A549 (cell line): ENCODE data around the gene ELP2. TPM values are rescaled to one million over a fixed set of nuclear protein-coding genes. Genes with fewer than 3 reads are reported as not detected.

Experiments used
- ATAC-seq, 2 experiments: fragments of 200-7000 bp in 1 of 2; fragments of >200 bp in 1 of 2; cut with Nextera tagmentation in 1 of 2; cut with Tn5 transposase in 1 of 2; 3 replicates each; pipeline versions ENCODE4 v1.8.0 to v1.9.1; 2018 to 2020; ENCODE audit warnings: mild to moderate bottlenecking in 1 of 2, moderate library complexity in 1 of 2
- CTCF ChIA-PET: fragments of 300-600 bp; sonication (Branson Sonifier 250); formaldehyde crosslinking; extraction: SDS; loops from one replicate; lab custom pipeline; 2021; ENCODE audit warnings: antibody characterized with exemption, inconsistent platforms; lab: Yijun Ruan, JAX
- POLR2A ChIA-PET: fragments of 350-600 bp; formaldehyde crosslinking; extraction: SDS; loops from one replicate; lab custom pipeline; 2021; ENCODE audit warnings: antibody characterized with exemption, inconsistent platforms; lab: Yijun Ruan, JAX
- DNase-seq, 2 experiments: peaks; one replicate each; pipeline versions ENCODE4 v3.0.0 to v3.0.0-alpha.2; 2011 to 2016; ENCODE audit warnings: low read depth in 1 of 2, low spot score in 1 of 2
- FAIRE-seq: peaks from 2 replicates; lab custom pipeline; 2011; peaks lifted over from hg19 to GRCh38; lab: Jason Lieb, UNC
- H3K27ac ChIP-seq, 2 experiments: fragments of >200 bp; sonication (Bioruptor Twin); formaldehyde crosslinking; 3 replicates each; pipeline ENCODE4 v1.5.1; 2016 to 2017
- H3K4me1 ChIP-seq: fragments of >200 bp; sonication (Bioruptor Twin); formaldehyde crosslinking; 3 replicates; pipeline ENCODE4 v1.6.1; 2016
- H3K4me2 ChIP-seq: fragments of >200 bp; sonication (Bioruptor Twin); formaldehyde crosslinking; 3 replicates; pipeline ENCODE4 v1.6.1; 2016
- H3K4me3 ChIP-seq: fragments of >200 bp; sonication (Bioruptor Twin); formaldehyde crosslinking; 3 replicates; pipeline ENCODE4 v1.5.1; 2016
- H3K9me3 ChIP-seq: fragments of >200 bp; sonication (Bioruptor Twin); formaldehyde crosslinking; 3 replicates; pipeline ENCODE4 v1.6.1; 2016
- CBX8 ChIP-seq: fragments of 200-600 bp; sonication (generic); IDR thresholded peaks from 2 replicates; pipeline ENCODE4 v1.6.1; 2016
- GATA3 ChIP-seq: IDR thresholded peaks from 2 replicates; pipeline ENCODE4 v1.6.1; 2012; ENCODE audit warnings: borderline replicate concordance
- KDM5A ChIP-seq: fragments of 200-600 bp; sonication (generic); IDR thresholded peaks from 2 replicates; pipeline ENCODE4 v1.6.1; 2016; ENCODE audit warnings: antibody characterized with exemption, mild to moderate bottlenecking
- MAFK ChIP-seq: fragments of 450-650 bp; IDR thresholded peaks from 2 replicates; pipeline ENCODE4 v1.6.1; 2014; ENCODE audit not compliant: partially characterized antibody
- NPAS2 ChIP-seq: fragments of 250-450 bp; sonication (Bioruptor Pico); IDR thresholded peaks from 2 replicates; pipeline ENCODE4 v1.8.0; 2022; ENCODE audit warnings: mild to moderate bottlenecking, moderate library complexity, borderline replicate concordance
- NR3C1 ChIP-seq: fragments of >200 bp; sonication (Bioruptor Twin); formaldehyde crosslinking; IDR thresholded peaks from 3 replicates; pipeline ENCODE4 v1.6.1; 2017
- PHF8 ChIP-seq: fragments of 200-600 bp; sonication (generic); IDR thresholded peaks from 2 replicates; pipeline ENCODE4 v1.6.1; 2016; ENCODE audit warnings: low read depth, mild to moderate bottlenecking, antibody characterized with exemption, moderate library complexity, borderline replicate concordance
- POLR2A ChIP-seq: IDR thresholded peaks from 2 replicates; pipeline ENCODE4 v1.6.1; 2012; ENCODE audit warnings: mild to moderate bottlenecking, low read length
- POLR2AphosphoS2 ChIP-seq: conservative IDR thresholded peaks from 2 replicates; pipeline ENCODE4 v1.6.1; 2012; ENCODE audit warnings: low read length, improper control_type of control experiment, inconsistent platforms
- RARB ChIP-seq: fragments of 250-450 bp; sonication (Bioruptor Pico); IDR thresholded peaks from 2 replicates; pipeline ENCODE4 v1.8.0; 2021; ENCODE audit warnings: mild to moderate bottlenecking, moderate library complexity
- ZNF302 ChIP-seq: fragments of 250-450 bp; sonication (Bioruptor Pico); IDR thresholded peaks from 2 replicates; pipeline ENCODE4 v1.9.0; 2021; ENCODE audit warnings: inconsistent platforms, mild to moderate bottlenecking, moderate library complexity
- ZSCAN20 ChIP-seq: fragments of 250-450 bp; sonication (Bioruptor Pico); IDR thresholded peaks from 2 replicates; pipeline ENCODE4 v1.8.0; 2022; ENCODE audit warnings: mild to moderate bottlenecking, moderate library complexity
- WGBS: methylation state at CpG from one replicate; pipeline ENCODE4 v1.1.6; 2017; ENCODE audit errors: missing lambda C conversion rate; 5-methylcytosine and 5-hydroxymethylcytosine counted together
- polyA plus RNA-seq, 4 experiments: library from polyadenylated mRNA; depleted of rRNA in 3 of 4; stranded (reverse); fragments of >200 nt; fragmentation: RNase III in 1 of 4; extraction: RNeasy Plus Mini Kit Qiagen cat#74134 plus additional on column Dnase treatment in 1 of 4; gene quantifications; 2 replicates in 3 of 4; 3 replicates in 1 of 4; pipeline ENCODE4 v1.2.3, GENCODE V29; 2011 to 2017
- TF ChIP-seq, protein P1 (sequence below): fragments of >200 bp; sonication (Bioruptor Twin); formaldehyde crosslinking; IDR thresholded peaks from 3 replicates; pipeline ENCODE4 v1.5.1; 2016
- TF ChIP-seq, protein P2 (sequence below): fragments of >200 bp; sonication (Bioruptor Twin); formaldehyde crosslinking; IDR thresholded peaks from 3 replicates; pipeline ENCODE4 v1.6.1; 2016
- TF ChIP-seq, protein P3 (sequence below): fragments of 150-350 bp; IDR thresholded peaks from 2 replicates; pipeline ENCODE4 v1.6.1; 2014; ENCODE audit warnings: low read depth, mild to moderate bottlenecking, low read length

The ELP2 gene
- polyA plus RNA-seq, 2 of the 4 experiments (the other 2 are of a cell fraction) = 28.8 to 73.4 TPM

DNA sequence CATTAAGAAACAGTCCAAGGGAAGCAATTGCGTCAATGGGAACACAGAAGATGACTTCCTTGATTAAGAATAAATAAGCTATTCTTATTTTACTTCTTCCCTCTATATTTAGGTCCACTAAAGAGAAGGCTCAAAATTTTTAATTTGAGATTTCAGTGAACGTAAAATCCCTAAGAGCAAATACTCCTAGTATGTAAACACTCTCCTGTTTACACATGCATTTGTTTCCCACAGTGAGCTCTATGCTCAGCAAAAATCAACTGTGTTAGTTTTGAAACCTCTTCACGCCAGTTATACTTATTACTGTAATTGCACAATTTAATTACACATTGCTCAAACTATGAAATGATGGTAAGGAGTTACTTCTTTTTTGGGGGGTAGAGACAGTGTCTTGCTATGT, 9.4 kb upstream of the ELP2 start:
- FAIRE-seq (no peak), ATAC-seq (no peak)
- H3K27ac ChIP-seq = no peak overlapping the region
- no peak overlapping the region for H3K4me2 ChIP-seq
- POLR2A ChIA-PET = no interaction called here
- WGBS = 83% methylated on average over 3 of the region's 3 CpGs
- no peaks in the 10 kb centered on the region for H3K4me1 ChIP-seq
- no peaks in the 10 kb centered on the region for H3K9me3 ChIP-seq
- H3K4me3 ChIP-seq = no peak overlapping the region
- no peak for TF ChIP-seq GATA3
- no peak for TF ChIP-seq POLR2AphosphoS2
- TF ChIP-seq NR3C1 = no peak
- TF ChIP-seq RARB (CRISPR knock-in tag) = no peak
- TF ChIP-seq ZSCAN20 (CRISPR knock-in tag) = no peak
- TF ChIP-seq, all 56 proteins: peak for 0
- no peak for DNase-seq
- CTCF ChIA-PET = interaction anchor here (0.5 kb wide), 1 partner anchor 23 kb away, joined by 3 read pairs; no protein-coding TSS in a partner anchor

DNA sequence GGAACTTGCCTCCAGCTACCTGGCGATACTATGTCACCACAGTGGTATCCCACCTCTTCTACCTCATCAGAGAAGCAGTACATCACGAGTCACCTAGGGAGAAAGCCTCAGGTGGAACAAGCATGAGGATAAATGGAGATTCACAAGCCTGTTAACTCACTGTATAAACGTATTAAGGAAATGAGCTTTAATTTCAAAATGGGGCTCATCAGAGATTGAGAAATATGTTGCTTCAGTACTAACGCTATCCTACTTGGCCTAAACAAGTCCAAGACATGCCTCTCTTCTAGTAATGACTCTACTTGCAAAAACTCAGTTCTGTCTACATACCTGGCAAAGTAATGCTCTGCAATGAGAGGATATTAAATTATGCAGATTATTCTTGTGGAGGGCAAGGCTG, 4.9 kb upstream of the ELP2 start:
- CTCF ChIA-PET = no interaction called here
- TF ChIP-seq PHF8 (no peak), CBX8 (no peak), MAFK (no peak), NPAS2 (no peak), KDM5A (no peak), ZNF302 (CRISPR knock-in tag) (no peak)
- TF ChIP-seq, protein P1, sequence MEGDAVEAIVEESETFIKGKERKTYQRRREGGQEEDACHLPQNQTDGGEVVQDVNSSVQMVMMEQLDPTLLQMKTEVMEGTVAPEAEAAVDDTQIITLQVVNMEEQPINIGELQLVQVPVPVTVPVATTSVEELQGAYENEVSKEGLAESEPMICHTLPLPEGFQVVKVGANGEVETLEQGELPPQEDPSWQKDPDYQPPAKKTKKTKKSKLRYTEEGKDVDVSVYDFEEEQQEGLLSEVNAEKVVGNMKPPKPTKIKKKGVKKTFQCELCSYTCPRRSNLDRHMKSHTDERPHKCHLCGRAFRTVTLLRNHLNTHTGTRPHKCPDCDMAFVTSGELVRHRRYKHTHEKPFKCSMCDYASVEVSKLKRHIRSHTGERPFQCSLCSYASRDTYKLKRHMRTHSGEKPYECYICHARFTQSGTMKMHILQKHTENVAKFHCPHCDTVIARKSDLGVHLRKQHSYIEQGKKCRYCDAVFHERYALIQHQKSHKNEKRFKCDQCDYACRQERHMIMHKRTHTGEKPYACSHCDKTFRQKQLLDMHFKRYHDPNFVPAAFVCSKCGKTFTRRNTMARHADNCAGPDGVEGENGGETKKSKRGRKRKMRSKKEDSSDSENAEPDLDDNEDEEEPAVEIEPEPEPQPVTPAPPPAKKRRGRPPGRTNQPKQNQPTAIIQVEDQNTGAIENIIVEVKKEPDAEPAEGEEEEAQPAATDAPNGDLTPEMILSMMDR = no peak
- TF ChIP-seq, protein P2, sequence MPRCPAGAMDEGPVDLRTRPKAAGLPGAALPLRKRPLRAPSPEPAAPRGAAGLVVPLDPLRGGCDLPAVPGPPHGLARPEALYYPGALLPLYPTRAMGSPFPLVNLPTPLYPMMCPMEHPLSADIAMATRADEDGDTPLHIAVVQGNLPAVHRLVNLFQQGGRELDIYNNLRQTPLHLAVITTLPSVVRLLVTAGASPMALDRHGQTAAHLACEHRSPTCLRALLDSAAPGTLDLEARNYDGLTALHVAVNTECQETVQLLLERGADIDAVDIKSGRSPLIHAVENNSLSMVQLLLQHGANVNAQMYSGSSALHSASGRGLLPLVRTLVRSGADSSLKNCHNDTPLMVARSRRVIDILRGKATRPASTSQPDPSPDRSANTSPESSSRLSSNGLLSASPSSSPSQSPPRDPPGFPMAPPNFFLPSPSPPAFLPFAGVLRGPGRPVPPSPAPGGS = no peak
- POLR2A ChIA-PET = no interaction called here
- H3K4me3 ChIP-seq = no peak overlapping the region
- H3K27ac ChIP-seq = no peak overlapping the region
- FAIRE-seq = no peak
- peaks cover 8% of the 10 kb centered on the region; the same call in 2 of the 3 replicates for H3K4me1 ChIP-seq
- DNase-seq = no peak
- no peak overlapping the region for H3K4me2 ChIP-seq
- WGBS = 88% methylated on average over 4 of the region's 4 CpGs
- ATAC-seq = no peak
- H3K9me3 ChIP-seq = no peaks in the 10 kb centered on the region

DNA sequence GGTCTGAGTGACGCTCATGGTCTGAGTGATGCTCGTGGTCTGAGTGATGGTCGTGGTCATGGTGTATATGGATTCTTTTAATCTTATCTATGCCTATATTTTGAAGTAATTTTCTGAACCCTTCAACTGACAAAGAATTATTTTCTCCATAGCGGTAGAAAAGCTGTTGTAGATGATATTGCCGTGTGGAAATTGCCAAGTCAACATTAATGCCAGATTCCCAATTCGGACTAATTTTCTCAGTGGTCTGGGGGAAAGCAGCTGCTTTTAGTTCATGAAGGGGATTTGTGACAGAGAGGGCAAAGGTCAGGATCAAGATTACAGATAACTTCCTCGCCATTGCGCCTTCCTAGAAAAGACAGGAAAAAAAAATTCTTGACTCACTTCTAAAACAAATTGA, 3.0 kb upstream of the ELP2 start:
- Histone ChIP-seq H3K4me3 (no peak overlapping the region), H3K9me3 (no peaks in the 10 kb centered on the region), H3K4me2 (no peak overlapping the region), H3K4me1 (peaks cover 13% of the 10 kb centered on the region; the same call in 2 of the 3 replicates), H3K27ac (no peak overlapping the region)
- DNase-seq (no peak), FAIRE-seq (no peak), ATAC-seq (no peak)
- WGBS = 96% methylated on average over 8 of the region's 8 CpGs
- ChIA-PET CTCF (interaction anchor here (1.9 kb wide), 1 partner anchor 31 kb away, joined by 7 read pairs; no protein-coding TSS in a partner anchor), POLR2A (no interaction called here)
- TF ChIP-seq POLR2A (no peak), PHF8 (no peak), MAFK (peak; percentile 32)
- TF ChIP-seq, protein P3, sequence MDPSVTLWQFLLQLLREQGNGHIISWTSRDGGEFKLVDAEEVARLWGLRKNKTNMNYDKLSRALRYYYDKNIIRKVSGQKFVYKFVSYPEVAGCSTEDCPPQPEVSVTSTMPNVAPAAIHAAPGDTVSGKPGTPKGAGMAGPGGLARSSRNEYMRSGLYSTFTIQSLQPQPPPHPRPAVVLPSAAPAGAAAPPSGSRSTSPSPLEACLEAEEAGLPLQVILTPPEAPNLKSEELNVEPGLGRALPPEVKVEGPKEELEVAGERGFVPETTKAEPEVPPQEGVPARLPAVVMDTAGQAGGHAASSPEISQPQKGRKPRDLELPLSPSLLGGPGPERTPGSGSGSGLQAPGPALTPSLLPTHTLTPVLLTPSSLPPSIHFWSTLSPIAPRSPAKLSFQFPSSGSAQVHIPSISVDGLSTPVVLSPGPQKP = no peak
